ENCODE measurements around the gene ZMYND11.

DNA sequence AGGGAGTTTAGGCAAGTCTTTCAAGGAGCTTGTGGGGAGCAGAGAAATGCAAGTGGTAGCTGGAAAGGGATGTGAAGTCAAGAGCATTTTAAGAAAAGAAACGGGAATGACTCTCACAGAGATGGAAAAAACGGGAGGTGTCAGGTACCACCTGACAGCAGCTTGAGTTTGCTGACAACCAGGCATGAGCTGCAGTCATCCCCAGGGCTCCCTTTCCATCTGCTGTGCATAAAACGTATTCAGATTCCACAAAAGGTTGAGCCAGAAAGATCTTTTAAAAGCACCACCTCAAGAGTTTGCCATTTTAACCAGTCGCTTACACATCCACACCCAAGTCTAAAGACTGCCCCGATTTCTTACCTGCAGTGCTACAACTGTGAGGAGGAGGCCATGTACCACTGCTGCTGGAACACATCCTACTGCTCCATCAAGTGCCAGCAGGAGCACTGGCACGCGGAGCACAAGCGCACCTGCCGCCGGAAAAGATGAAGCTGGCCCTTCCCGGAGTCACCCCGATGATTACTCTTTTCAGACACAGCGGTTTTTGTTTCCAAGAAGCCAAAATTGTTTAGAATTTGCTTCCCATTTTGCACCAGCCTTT, 116.8 kb downstream of the ZMYND11 start:
- TF ChIP-seq, protein P1, sequence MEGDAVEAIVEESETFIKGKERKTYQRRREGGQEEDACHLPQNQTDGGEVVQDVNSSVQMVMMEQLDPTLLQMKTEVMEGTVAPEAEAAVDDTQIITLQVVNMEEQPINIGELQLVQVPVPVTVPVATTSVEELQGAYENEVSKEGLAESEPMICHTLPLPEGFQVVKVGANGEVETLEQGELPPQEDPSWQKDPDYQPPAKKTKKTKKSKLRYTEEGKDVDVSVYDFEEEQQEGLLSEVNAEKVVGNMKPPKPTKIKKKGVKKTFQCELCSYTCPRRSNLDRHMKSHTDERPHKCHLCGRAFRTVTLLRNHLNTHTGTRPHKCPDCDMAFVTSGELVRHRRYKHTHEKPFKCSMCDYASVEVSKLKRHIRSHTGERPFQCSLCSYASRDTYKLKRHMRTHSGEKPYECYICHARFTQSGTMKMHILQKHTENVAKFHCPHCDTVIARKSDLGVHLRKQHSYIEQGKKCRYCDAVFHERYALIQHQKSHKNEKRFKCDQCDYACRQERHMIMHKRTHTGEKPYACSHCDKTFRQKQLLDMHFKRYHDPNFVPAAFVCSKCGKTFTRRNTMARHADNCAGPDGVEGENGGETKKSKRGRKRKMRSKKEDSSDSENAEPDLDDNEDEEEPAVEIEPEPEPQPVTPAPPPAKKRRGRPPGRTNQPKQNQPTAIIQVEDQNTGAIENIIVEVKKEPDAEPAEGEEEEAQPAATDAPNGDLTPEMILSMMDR (IDR thresholded peaks at IDR 0.05) = no peak
- TF ChIP-seq POLR2A (IDR thresholded peaks at IDR 0.05) (no peak), POLR2AphosphoS5 (IDR thresholded peaks at IDR 0.05) (no peak)

All from sigmoid colon (tissue), 4 donors.